ENCODE measurements around the gene VMP1. TPM values are rescaled to one million over a fixed set of nuclear protein-coding genes. Genes with fewer than 3 reads are reported as not detected.
"Not testable (repeated sequence)": the region's sequence is repeated elsewhere in the genome, so short reads cannot be mapped to it uniquely, and the experiment has no call there.

The VMP1 gene
- polyA plus RNA-seq, 1 experiment: 105 TPM

DNA sequence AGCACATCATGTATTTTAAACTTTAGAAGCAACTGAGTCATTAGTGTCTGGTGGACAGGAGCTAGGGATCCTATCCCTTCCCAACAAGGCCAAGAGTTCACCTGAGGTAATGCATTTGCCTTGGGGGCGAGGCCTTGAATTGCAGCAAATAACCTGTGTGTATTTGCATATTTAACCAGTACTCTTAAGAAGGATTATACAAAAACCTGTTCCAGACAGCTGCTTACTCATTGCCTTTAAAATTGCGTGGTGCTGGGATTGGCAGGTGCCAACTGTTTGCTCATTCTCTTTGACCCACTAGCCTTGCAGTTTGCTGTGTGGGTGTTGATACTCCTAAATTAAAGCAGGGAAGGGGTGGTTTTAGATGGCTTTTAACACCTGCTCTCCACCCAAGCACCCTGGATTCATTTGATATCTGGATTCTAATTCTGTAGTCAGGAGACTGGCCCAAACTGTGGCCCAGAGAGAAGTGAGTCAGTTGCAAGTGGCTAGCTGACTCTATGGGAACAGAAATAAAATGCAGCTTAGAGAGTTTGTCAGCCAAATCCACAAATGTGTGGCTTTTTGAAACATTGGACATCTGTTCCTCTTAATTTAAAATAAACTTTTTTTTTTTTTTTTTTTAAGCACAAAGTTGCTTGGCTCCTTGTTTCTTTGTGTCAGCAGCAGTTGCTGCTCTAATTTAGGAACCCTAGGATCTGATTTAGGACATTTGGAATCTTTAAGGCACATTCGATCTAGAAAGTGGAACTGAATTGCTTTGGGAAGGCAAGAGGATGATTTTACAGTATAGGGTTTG lies 138.3 kb downstream of the VMP1 start:
- ChIA-PET CTCF (interaction anchor here (1.0 to 4.0 kb wide), 4 partner anchors 13 to 99 kb away, joined by 3 to 24 read pairs (median 9); no protein-coding TSS in a partner anchor), POLR2A (interaction anchor here (0.8 to 2.9 kb wide), 3 partner anchors 76 to 95 kb away, joined by 3 to 8 read pairs (median 4); no protein-coding TSS in a partner anchor)
- TF ChIP-seq, protein P1, sequence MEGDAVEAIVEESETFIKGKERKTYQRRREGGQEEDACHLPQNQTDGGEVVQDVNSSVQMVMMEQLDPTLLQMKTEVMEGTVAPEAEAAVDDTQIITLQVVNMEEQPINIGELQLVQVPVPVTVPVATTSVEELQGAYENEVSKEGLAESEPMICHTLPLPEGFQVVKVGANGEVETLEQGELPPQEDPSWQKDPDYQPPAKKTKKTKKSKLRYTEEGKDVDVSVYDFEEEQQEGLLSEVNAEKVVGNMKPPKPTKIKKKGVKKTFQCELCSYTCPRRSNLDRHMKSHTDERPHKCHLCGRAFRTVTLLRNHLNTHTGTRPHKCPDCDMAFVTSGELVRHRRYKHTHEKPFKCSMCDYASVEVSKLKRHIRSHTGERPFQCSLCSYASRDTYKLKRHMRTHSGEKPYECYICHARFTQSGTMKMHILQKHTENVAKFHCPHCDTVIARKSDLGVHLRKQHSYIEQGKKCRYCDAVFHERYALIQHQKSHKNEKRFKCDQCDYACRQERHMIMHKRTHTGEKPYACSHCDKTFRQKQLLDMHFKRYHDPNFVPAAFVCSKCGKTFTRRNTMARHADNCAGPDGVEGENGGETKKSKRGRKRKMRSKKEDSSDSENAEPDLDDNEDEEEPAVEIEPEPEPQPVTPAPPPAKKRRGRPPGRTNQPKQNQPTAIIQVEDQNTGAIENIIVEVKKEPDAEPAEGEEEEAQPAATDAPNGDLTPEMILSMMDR (IDR thresholded peaks at IDR 0.05; ENCODE audit: insufficient read depth, low read depth, low read length): no peak
- no peaks in the 10 kb centered on the region for H3K27me3 ChIP-seq (ENCODE audit: control insufficient read depth, insufficient read depth, low read length)
- no peaks in the 10 kb centered on the region; the same call in 1 of the 2 replicates for H3K36me3 ChIP-seq (ENCODE audit: control insufficient read depth, insufficient read depth, low read length)
- H3K4me3 ChIP-seq (ENCODE audit: low read depth, low read length): no peak overlapping the region
- no peak for DNase-seq (ENCODE audit: low read depth)

DNA sequence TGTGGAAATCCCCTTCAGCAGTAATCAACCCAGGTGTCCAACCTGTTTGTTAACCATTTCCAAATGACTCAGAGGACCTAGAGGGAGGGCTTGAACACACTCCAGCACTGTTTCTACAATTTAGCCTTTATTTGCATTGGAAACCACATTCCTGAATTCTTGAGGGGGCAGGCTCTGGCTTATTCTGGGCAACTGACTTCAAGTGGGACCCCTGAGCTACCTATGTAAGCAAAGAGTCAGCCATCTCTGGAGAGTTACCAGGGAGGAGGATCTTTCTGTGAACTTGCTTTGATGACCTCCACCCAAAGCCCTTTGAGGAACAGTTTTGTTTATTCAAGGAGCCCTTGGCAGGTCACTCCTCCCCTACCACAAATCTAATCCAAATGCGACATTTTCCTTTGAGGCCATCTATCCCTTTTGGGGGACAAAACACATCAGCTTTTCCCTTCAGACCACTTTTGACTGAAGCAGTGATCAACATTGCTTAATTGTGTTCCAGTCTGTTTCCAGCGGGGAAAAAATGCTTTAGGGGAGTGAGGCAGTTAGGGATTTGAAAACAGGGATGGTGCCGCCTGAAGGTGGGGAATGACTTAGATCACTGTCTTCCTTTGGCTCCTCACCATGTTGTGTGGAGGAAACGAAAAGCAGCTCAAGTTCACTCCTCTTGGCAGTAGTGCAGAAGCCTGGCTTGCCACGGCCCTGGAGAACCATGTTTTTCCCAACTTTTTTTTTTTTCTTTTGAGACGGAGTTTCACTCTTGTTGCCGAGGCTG lies 139.1 kb downstream of the VMP1 start:
- ChIA-PET POLR2A (interaction anchor here (0.7 to 2.9 kb wide), 3 partner anchors 9 to 95 kb away, joined by 3 to 8 read pairs (median 4); no protein-coding TSS in a partner anchor), CTCF (interaction anchor here (2.0 to 4.0 kb wide), 3 partner anchors 12 to 99 kb away, joined by 15 to 24 read pairs (median 18); no protein-coding TSS in a partner anchor)
- H3K36me3 ChIP-seq (ENCODE audit: control insufficient read depth, insufficient read depth, low read length): no peaks in the 10 kb centered on the region; the same call in 1 of the 2 replicates
- DNase-seq (ENCODE audit: low read depth): no peak
- no peak overlapping the region for H3K4me3 ChIP-seq (ENCODE audit: low read depth, low read length)
- TF ChIP-seq, protein P1 (IDR thresholded peaks at IDR 0.05; ENCODE audit: insufficient read depth, low read depth, low read length): no peak
- H3K27me3 ChIP-seq (ENCODE audit: control insufficient read depth, insufficient read depth, low read length): no peaks in the 10 kb centered on the region

DNA sequence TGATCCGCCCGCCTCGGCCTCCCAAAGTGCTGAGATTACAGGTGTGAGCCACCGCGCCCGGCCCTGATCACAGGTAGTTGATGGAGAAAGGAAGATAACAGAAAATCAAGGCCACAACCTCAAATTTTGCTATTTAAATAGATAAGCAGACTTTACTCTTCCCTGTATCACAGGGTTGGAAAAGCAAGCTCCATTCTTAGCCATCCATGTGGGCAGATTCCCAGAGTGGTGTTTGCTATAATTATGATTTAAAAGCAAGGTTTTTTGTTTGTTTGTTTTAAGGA lies 140.9 kb downstream of the VMP1 start:
- ChIA-PET POLR2A (interaction anchor here (0.6 to 0.9 kb wide), 2 partner anchors 94 to 1216 kb away, joined by 4 read pairs; no protein-coding TSS in a partner anchor), CTCF (interaction anchor here (0.6 to 4.0 kb wide), 4 partner anchors 8 to 101 kb away, joined by 3 to 24 read pairs (median 11); no protein-coding TSS in a partner anchor)
- TF ChIP-seq, protein P1 (IDR thresholded peaks at IDR 0.05; ENCODE audit: insufficient read depth, low read depth, low read length): no peak
- Histone ChIP-seq H3K4me3 (ENCODE audit: low read depth, low read length) (no peak overlapping the region), H3K36me3 (ENCODE audit: control insufficient read depth, insufficient read depth, low read length) (no peaks in the 10 kb centered on the region), H3K27me3 (ENCODE audit: control insufficient read depth, insufficient read depth, low read length) (no peaks in the 10 kb centered on the region)
- DNase-seq (ENCODE audit: low read depth): no peak

DNA sequence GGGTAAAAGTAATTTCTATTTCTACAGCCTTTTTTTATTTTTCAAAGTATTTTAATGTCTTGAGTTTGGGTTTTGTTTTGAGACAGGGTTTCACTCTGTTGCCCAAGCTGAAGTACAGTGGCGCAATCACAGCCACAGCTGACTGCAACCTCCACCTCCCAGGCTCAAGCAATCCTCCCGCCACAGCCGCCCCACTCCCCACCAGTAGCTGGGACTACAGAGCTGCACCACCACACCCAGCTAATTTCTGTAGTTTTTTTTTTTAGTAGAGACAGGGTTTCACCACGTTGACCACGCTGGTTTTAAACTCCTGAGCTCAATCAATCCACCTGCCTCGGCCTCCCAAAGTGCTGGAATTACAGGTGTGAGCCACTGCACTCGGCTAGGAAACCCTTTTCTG lies 141.3 kb downstream of the VMP1 start:
- POLR2A ChIA-PET: interaction anchor here (0.6 to 0.9 kb wide), 3 partner anchors 17 to 1217 kb away, joined by 4 to 5 read pairs (median 4); no protein-coding TSS in a partner anchor
- TF ChIP-seq, protein P1 (IDR thresholded peaks at IDR 0.05; ENCODE audit: insufficient read depth, low read depth, low read length): no peak
- Histone ChIP-seq H3K4me3 (ENCODE audit: low read depth, low read length) (no peak overlapping the region), H3K36me3 (ENCODE audit: control insufficient read depth, insufficient read depth, low read length) (no peaks in the 10 kb centered on the region), H3K27me3 (ENCODE audit: control insufficient read depth, insufficient read depth, low read length) (no peaks in the 10 kb centered on the region)
- no peak for DNase-seq (ENCODE audit: low read depth)
- CTCF ChIA-PET: interaction anchor here (0.6 to 3.1 kb wide), 4 partner anchors 8 to 102 kb away, joined by 3 to 18 read pairs (median 5); no protein-coding TSS in a partner anchor

DNA sequence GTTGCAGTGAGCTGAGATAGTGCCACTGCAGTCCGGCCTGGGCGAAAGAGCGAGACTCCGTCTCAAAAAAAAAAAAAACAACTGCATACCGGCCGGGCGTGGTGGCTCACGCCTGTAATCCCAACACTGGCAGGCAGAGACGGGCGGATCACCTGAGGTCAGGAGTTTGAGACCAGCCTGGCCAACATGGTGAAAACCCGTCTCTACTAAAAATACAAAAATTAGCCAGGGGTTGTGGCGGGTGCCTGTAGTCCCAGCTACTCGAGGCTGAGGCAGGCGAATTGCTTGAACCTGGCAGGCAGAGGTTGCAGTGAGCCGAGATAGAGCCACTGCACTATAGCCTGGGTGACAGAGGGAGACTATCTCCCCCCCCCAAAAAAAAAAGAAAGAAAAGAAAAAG lies 142.9 kb downstream of the VMP1 start:
- ChIA-PET CTCF (interaction anchor here (1.1 to 1.3 kb wide), 3 partner anchors 8 to 108 kb away, joined by 3 to 6 read pairs (median 3); no protein-coding TSS in a partner anchor), POLR2A (interaction anchor here (0.7 kb wide), 1 partner anchor 14 kb away, joined by 4 read pairs; no protein-coding TSS in a partner anchor)
- not testable (repeated sequence) for DNase-seq (ENCODE audit: low read depth); H3K36me3 ChIP-seq (ENCODE audit: control insufficient read depth, insufficient read depth, low read length); H3K27me3 ChIP-seq (ENCODE audit: control insufficient read depth, insufficient read depth, low read length); H3K4me3 ChIP-seq (ENCODE audit: low read depth, low read length)
